ENCODE results near the gene OCA2.

The OCA2 gene

GRCh38 chr15:28091313-28091712 is 7.8 kb downstream of the OCA2 start:
- no peak for TF ChIP-seq REST (IDR thresholded peaks at IDR 0.05; ENCODE audit: insufficient read depth in 1 of 2, low read depth in 2 of 2, low read length in 2 of 2)
- no peak for TF ChIP-seq TAF1 (IDR thresholded peaks at IDR 0.05; ENCODE audit: borderline replicate concordance, insufficient read depth, low read length)
- no peak for TF ChIP-seq FOXP2 (optimal IDR thresholded peaks at IDR 0.05; ENCODE audit: borderline replicate concordance, extremely low read depth, extremely low read length, insufficient read depth)
- TF ChIP-seq SIN3A (IDR thresholded peaks at IDR 0.05; ENCODE audit: borderline replicate concordance, insufficient read depth, low read length): no peak

GRCh38 chr15:28086175-28086703 is 12.9 kb downstream of the OCA2 start:
- TF ChIP-seq SIN3A (IDR thresholded peaks at IDR 0.05; ENCODE audit: borderline replicate concordance, insufficient read depth, low read length) (no peak), REST (IDR thresholded peaks at IDR 0.05; ENCODE audit: insufficient read depth in 1 of 2, low read depth in 2 of 2, low read length in 2 of 2) (no peak), FOXP2 (optimal IDR thresholded peaks at IDR 0.05; ENCODE audit: borderline replicate concordance, extremely low read depth, extremely low read length, insufficient read depth) (no peak), TAF1 (IDR thresholded peaks at IDR 0.05; ENCODE audit: borderline replicate concordance, insufficient read depth, low read length) (no peak), POLR2AphosphoS5 (IDR thresholded peaks at IDR 0.05; ENCODE audit: low read depth, low read length) (no peak)

GRCh38 chr15:28085489-28086174 is 13.5 kb downstream of the OCA2 start:
- TF ChIP-seq POLR2AphosphoS5 (IDR thresholded peaks at IDR 0.05; ENCODE audit: low read depth, low read length): no peak
- TF ChIP-seq REST (IDR thresholded peaks at IDR 0.05; ENCODE audit: insufficient read depth in 1 of 2, low read depth in 2 of 2, low read length in 2 of 2): no peak
- no peak for TF ChIP-seq FOXP2 (optimal IDR thresholded peaks at IDR 0.05; ENCODE audit: borderline replicate concordance, extremely low read depth, extremely low read length, insufficient read depth)
- TF ChIP-seq SIN3A (IDR thresholded peaks at IDR 0.05; ENCODE audit: borderline replicate concordance, insufficient read depth, low read length): no peak
- TF ChIP-seq TAF1 (IDR thresholded peaks at IDR 0.05; ENCODE audit: borderline replicate concordance, insufficient read depth, low read length): no peak

GRCh38 chr15:28084547-28084946 is 14.6 kb downstream of the OCA2 start:
- TF ChIP-seq POLR2AphosphoS5 (IDR thresholded peaks at IDR 0.05; ENCODE audit: low read depth, low read length) (no peak), SIN3A (IDR thresholded peaks at IDR 0.05; ENCODE audit: borderline replicate concordance, insufficient read depth, low read length) (no peak), TAF1 (IDR thresholded peaks at IDR 0.05; ENCODE audit: borderline replicate concordance, insufficient read depth, low read length) (no peak), FOXP2 (optimal IDR thresholded peaks at IDR 0.05; ENCODE audit: borderline replicate concordance, extremely low read depth, extremely low read length, insufficient read depth) (no peak), REST (IDR thresholded peaks at IDR 0.05; ENCODE audit: insufficient read depth in 1 of 2, low read depth in 2 of 2, low read length in 2 of 2) (no peak)

All from PFSK-1 (cell line).